GM10248 (cell line): ENCODE data around the gene PRR36.

Source experiments
- CTCF ChIA-PET: fragments of 300-600 bp; sonication (Branson Sonifier 250); formaldehyde crosslinking; extraction: SDS; loops from one replicate; lab custom pipeline; 2021; ENCODE audit warnings: antibody characterized with exemption; lab: Yijun Ruan, JAX
- POLR2A ChIA-PET: fragments of 350-650 bp; sonication (Branson Sonifier 250); formaldehyde crosslinking; extraction: SDS; loops from one replicate; lab custom pipeline; 2020; ENCODE audit warnings: antibody characterized with exemption; lab: Yijun Ruan, JAX
- DNase-seq: peaks from one replicate; pipeline ENCODE4 v3.0.0; 2012; ENCODE audit errors: extremely low spot score
- CTCF ChIP-seq: IDR thresholded peaks from 2 replicates; pipeline ENCODE4 v1.5.1; 2012; ENCODE audit warnings: mild to moderate bottlenecking, low read depth; ENCODE audit errors: extremely low read depth, missing control alignments, control extremely low read depth

PRR36 gene

DNA sequence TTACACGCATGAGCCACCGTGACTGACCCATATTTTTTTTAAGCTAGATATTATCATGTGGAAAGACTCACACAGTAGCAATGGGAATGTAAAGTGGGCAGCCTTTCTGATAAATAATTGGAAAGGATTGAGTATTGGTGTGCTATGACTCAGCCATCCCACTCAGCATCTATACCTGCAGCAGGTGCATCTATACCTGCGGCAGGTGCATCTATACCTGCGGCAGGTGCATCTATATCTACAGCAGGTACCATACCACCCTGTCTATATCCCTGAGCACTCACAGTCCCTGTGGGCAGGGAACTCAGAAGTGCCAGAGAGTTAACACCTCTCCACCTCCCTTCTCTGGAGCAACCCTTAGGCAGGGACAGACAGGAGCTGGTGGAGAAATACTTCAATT lies 8.9 kb upstream of the PRR36 start:
- ChIA-PET CTCF (interaction anchor here (5.3 kb wide), 1 partner anchor 14 kb away, joined by 25 read pairs; no protein-coding TSS in a partner anchor), POLR2A (interaction anchor here (0.7 kb wide), 1 partner anchor 14 kb away, joined by 7 read pairs; no protein-coding TSS in a partner anchor)
- TF ChIP-seq CTCF, result no peak
- DNase-seq, result no peak

DNA sequence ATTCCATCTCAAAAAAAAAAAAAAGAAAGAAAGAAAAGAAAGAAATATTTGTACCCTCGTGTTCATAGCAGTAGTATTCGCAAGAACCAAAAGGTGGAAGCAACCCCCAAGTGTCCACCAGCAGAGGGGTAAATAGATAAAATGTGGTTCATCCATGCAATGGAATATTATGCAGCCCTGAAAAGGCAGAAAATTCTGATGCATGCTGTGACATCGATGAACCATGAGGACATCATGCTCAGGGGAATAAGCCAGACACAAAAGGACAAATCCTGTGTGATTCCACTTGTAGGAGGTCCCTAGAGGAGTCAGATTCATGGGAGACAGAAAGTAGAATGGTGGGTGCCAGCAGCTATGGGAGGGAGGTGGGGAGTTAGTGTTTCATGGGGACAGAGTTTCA lies 7.7 kb upstream of the PRR36 start:
- CTCF ChIA-PET, result interaction anchor here (0.8 to 5.3 kb wide), 6 partner anchors 10 to 313 kb away, joined by 3 to 25 read pairs (median 4); no protein-coding TSS in a partner anchor
- no peak for TF ChIP-seq CTCF
- no peak for DNase-seq
- POLR2A ChIA-PET, result no interaction called here

DNA sequence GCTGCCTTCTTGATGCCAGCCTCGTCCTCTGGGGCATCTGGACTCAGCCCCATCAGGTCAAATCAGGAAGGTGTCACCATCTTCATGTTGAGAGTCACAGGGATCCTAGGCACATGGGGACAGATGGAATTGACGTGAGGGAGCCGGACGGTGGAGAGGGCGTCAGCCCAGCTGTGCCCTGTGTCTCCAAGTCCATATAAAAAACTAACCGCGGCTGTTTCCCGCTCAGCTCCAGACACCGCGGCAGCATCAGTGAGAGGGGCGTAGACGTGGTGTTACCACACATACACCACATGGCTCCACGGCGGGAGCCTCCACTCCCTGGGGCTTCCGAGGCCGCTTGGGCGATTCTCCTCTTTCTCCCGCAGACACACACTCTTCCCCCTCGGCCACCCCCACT lies 5.6 kb upstream of the PRR36 start:
- POLR2A ChIA-PET, result no interaction called here
- TF ChIP-seq CTCF, result no peak
- CTCF ChIA-PET, result interaction anchor here (1.5 to 2.0 kb wide), 2 partner anchors 11 to 28 kb away, joined by 6 to 9 read pairs; no protein-coding TSS in a partner anchor
- no peak for DNase-seq

DNA sequence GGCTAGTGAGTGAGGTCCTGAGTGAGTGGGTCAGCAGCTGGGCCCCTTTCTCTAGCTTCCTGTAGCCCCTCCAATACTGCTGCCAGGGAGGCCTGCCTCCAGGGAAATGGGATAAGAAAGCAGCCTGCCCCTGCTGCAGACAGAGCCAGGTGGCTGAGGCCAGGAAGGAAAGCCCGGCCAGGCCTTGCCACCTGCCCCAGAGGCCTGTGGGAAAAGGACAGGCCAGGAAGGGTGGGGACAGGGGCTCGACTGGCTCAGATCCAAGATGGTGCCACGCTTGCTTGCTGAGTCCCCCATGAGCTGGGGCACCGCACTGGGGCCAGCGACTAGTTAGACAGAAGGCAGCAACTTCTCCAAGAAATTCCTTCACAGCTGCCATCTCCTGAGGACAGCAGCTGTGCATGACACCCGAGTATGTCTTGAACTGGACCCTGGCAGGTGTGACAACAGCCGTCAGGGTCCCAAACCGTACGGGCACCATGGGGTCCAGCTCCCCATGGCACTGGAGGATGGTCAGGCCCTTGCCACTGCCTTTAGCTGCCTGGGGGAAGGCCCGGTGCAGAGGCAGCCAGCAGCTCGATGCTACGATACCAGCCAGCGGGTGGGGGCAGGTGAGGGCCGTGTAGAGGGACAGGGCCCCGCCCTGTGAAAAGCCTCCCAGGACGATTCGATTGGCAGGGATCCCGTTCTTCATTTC lies 5.1 kb upstream of the PRR36 start:
- POLR2A ChIA-PET, result no interaction called here
- CTCF ChIA-PET, result interaction anchor here (1.5 to 2.0 kb wide), 2 partner anchors 10 to 27 kb away, joined by 6 to 9 read pairs; no protein-coding TSS in a partner anchor
- DNase-seq, result no peak
- TF ChIP-seq CTCF, result no peak

GRCh38 chr19:7877249-7877836 lies 3.2 kb upstream of the PRR36 start:
- no peak for TF ChIP-seq CTCF
- ChIA-PET POLR2A (no interaction called here), CTCF (interaction anchor here (1.1 to 2.0 kb wide), 5 partner anchors 8 to 52 kb away, joined by 3 to 6 read pairs (median 4); no protein-coding TSS in a partner anchor)
- DNase-seq, result no peak

- POLR2A ChIA-PET, result no interaction called here
- DNase-seq, result no peak
- TF ChIP-seq CTCF, result no peak
- CTCF ChIA-PET, result no interaction called here
Observed at GRCh38 chr19:7874897-7875273, 695 bp upstream of the PRR36 start.
